Measurements from ENCODE around the gene VWA3B. TPM values are rescaled to one million over a fixed set of nuclear protein-coding genes. Genes with fewer than 3 reads are reported as not detected.

Gene VWA3B
- total RNA-seq, 1 experiment from 2014 or later = not detected

GRCh38 chr2:98149333-98149697 is 62.3 kb downstream of the VWA3B start:
- H3K4ac ChIP-seq (ENCODE audit: low read depth, low read length) = no peak overlapping the region
- no CpG with 5 or more reads among the region's 4 CpGs for WGBS (ENCODE audit: extremely low coverage, insufficient read length, low lambda C conversion rate)
- H3K9me3 Mint-ChIP-seq = no peaks in the 10 kb centered on the region; a peak in 1 of 5 replicates
- no peak overlapping the region for H3K27ac Mint-ChIP-seq
- no peak overlapping the region for H3T11ph ChIP-seq (ENCODE audit: low read length)
- no peak overlapping the region for H3K4me3 Mint-ChIP-seq
- H3K56ac ChIP-seq (ENCODE audit: insufficient read length, low read depth, low read length) = no peak overlapping the region
- H2AK5ac ChIP-seq (ENCODE audit: insufficient read length, low read length) = no peak overlapping the region
- H2AFZ ChIP-seq (ENCODE audit: low read length) = no peak overlapping the region
- H3K23ac ChIP-seq (ENCODE audit: insufficient read length, low read depth, low read length) = no peak overlapping the region
- peaks cover 1% of the 10 kb centered on the region for H3K27me3 Mint-ChIP-seq (ENCODE audit: low read depth)
- TF ChIP-seq, protein P1, sequence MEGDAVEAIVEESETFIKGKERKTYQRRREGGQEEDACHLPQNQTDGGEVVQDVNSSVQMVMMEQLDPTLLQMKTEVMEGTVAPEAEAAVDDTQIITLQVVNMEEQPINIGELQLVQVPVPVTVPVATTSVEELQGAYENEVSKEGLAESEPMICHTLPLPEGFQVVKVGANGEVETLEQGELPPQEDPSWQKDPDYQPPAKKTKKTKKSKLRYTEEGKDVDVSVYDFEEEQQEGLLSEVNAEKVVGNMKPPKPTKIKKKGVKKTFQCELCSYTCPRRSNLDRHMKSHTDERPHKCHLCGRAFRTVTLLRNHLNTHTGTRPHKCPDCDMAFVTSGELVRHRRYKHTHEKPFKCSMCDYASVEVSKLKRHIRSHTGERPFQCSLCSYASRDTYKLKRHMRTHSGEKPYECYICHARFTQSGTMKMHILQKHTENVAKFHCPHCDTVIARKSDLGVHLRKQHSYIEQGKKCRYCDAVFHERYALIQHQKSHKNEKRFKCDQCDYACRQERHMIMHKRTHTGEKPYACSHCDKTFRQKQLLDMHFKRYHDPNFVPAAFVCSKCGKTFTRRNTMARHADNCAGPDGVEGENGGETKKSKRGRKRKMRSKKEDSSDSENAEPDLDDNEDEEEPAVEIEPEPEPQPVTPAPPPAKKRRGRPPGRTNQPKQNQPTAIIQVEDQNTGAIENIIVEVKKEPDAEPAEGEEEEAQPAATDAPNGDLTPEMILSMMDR (conservative IDR thresholded peaks at IDR 0.05) = no peak
- DNase-seq = peak; percentile 46
- no peak overlapping the region for H4K5ac ChIP-seq (ENCODE audit: insufficient read length, low read depth, low read length)
- H3K79me1 ChIP-seq (ENCODE audit: insufficient read depth, low read depth, low read length, poor library complexity, severe bottlenecking) = no peaks in the 10 kb centered on the region
- no peak overlapping the region for H2BK20ac ChIP-seq (ENCODE audit: low read depth, low read length, poor library complexity, severe bottlenecking)
- H2BK15ac ChIP-seq (ENCODE audit: low read depth, low read length) = no peak overlapping the region
- no peaks in the 10 kb centered on the region for H3K27me3 ChIP-seq (ENCODE audit: insufficient read depth, low read length)
- no peak overlapping the region for H3K9ac ChIP-seq (ENCODE audit: extremely low read depth, insufficient read length, low read length)
- H3K79me2 ChIP-seq (ENCODE audit: insufficient read depth, low read length) = no peaks in the 10 kb centered on the region
- H3K14ac ChIP-seq (ENCODE audit: insufficient read depth, low read length) = no peak overlapping the region
- no peak overlapping the region for H3K18ac ChIP-seq (ENCODE audit: insufficient read length, low read depth, low read length)
- H4K20me1 ChIP-seq (ENCODE audit: control insufficient read depth, insufficient read depth, insufficient read length) = no peaks in the 10 kb centered on the region
- no peaks in the 10 kb centered on the region for H3K36me3 Mint-ChIP-seq (ENCODE audit: insufficient read depth in 1 of 3, low read depth in 3 of 3)
- H3K4me1 ChIP-seq (ENCODE audit: insufficient read depth, low read length) = no peaks in the 10 kb centered on the region
- no peak overlapping the region for H2BK12ac ChIP-seq (ENCODE audit: insufficient read length, low read depth, low read length)
- H3K27ac ChIP-seq (ENCODE audit: insufficient read length, low read depth, low read length) = no peak overlapping the region
- H4K91ac ChIP-seq (ENCODE audit: insufficient read length, low read depth, low read length) = no peak overlapping the region
- no peak overlapping the region for H3K4me2 ChIP-seq (ENCODE audit: insufficient read depth, insufficient read length, low read length)
- H4K8ac ChIP-seq (replicated peaks; ENCODE audit: insufficient read length, low read depth, low read length) = no peak overlapping the region
- H2BK5ac ChIP-seq (ENCODE audit: insufficient read length, low read length) = no peak overlapping the region
- H2BK120ac ChIP-seq (ENCODE audit: low read depth, low read length, poor library complexity, severe bottlenecking) = no peak overlapping the region
- no peaks in the 10 kb centered on the region for H3K9me3 ChIP-seq (ENCODE audit: control insufficient read depth, low read depth, low read length)
- H3K23me2 ChIP-seq (ENCODE audit: insufficient read length, low read depth, low read length, poor library complexity, severe bottlenecking) = no peaks in the 10 kb centered on the region
- no peaks in the 10 kb centered on the region for H3K4me1 Mint-ChIP-seq
